Left lobe of liver (tissue), 2 donors: Measurements from ENCODE around the gene TMED10. TPM values are rescaled to one million over a fixed set of nuclear protein-coding genes. Genes with fewer than 3 reads are reported as not detected.

Experiments
- ATAC-seq: fragments of 200-7000 bp; cut with Tn5 transposase; one replicate; pipeline ENCODE4 v1.9.1; 2020; ENCODE audit warnings: mild to moderate bottlenecking, moderate library complexity
- DNase-seq: peaks from one replicate; pipeline ENCODE4 v3.0.0-alpha.2; 2020; ENCODE audit warnings: low spot score
- total RNA-seq: library from RNA; stranded (reverse); gene quantifications from one replicate; pipeline ENCODE4 v1.2.1, GENCODE V29; 2021
- donor health status: DM: no; HTN: no; CAD: no; lungs with moderate emphysema.
- donor health status: DM: no; HTN: yes; CAD: no.

Gene TMED10
- total RNA-seq, 1 donor from 2014 or later, result 275 TPM

GRCh38 chr14:75092698-75093097, 83.7 kb downstream of the TMED10 start:
- DNase-seq (no peak), ATAC-seq (no peak)

DNA sequence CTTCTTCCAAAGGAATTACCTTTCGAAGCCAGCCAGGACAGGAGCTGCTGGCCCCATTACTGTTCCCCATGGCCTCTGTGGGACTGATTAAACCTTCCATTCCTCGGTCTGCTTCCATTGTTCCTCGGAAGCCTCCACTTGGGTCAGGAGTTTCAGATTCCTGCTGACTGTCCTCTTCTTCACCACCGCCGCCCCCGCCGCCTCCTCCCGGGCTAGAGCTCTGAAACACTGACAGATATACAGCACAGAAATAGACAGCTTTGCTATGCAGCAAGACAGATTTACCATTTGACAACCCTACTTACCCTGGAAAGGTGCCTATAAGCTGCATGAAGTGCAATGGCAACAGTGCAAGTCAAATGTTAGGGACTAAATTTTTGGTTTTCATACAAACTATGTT, 85.2 kb downstream of the TMED10 start:
- ATAC-seq (no peak), DNase-seq (no peak)

GRCh38 chr14:75090353-75090752, 86.1 kb downstream of the TMED10 start:
- no peak for ATAC-seq
- DNase-seq, result no peak

GRCh38 chr14:75088566-75089373, 87.6 kb downstream of the TMED10 start:
- DNase-seq, result no peak

DNA sequence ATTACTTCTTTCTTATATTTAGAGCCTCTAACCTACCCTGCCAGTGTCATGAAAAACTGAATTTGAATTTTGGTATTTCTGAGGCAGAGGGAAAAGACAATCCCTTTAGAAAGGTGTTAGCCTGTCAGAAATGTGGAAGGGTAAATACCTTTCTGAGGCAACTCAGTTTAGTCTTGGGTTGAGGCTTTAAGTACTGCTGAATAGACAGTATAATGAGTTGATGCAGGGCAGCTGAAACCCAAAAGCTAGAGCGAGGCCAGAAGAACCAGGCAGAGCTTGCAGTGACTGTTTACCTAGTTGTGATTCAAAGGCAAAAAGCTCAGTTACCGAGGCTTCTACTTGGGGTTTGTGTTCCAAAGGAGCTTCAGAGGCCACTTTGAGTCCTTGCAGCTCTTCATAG, 88.3 kb downstream of the TMED10 start:
- DNase-seq (no peak), ATAC-seq (no peak)

More at GRCh38 chr14:75088566-75089373, 87.6 kb downstream of the TMED10 start:
- ATAC-seq, result peak; percentile 90

- DNase-seq, result no peak
These were observed 91.9 kb downstream of the TMED10 start for GRCh38 chr14:75084513-75084912.

GRCh38 chr14:75083271-75083670, 93.1 kb downstream of the TMED10 start:
- DNase-seq (no peak), ATAC-seq (no peak)

More at GRCh38 chr14:75084513-75084912, 91.9 kb downstream of the TMED10 start:
- peak; percentile 73 for ATAC-seq

DNA sequence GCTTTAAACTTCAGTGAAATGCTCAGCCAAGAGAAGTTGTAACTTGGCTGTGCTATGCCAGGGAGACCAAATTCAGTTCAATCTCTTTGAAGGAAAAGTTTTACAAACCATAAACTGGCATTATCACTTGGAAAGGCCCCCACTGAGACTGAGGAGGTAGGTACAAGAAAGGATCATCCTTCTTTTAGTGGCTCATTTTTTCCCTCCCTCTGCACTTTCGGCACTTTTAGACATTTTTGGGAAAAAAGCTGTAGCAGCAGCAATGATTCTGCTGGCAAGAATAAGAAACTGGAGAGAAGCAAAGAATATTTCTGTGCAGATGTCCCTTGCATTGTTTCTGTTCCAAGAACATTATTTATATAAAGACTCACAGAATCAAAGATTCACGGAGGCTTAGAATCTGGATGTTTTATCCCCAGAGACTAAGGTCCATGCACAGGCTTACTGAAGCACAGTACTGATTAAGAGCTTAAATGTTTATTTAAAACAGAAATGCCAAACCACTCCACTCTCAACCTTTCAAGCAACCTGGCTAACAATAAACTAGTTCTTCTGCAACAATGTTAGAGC, 94.7 kb downstream of the TMED10 start:
- ATAC-seq, result no peak

More for the DNA sequence above, 94.7 kb downstream of the TMED10 start:
- DNase-seq, result no peak

Other genes starting within 250 kb of the TMED10 start
- 2.8 TPM for gene PGF, start 221.0 kb downstream of the TMED10 start, total RNA-seq
- gene EIF2B2, start 173.7 kb downstream of the TMED10 start, total RNA-seq, result 15.8 TPM
- 10.4 TPM for gene MLH3, start 125.1 kb downstream of the TMED10 start, total RNA-seq
- gene ACYP1, start 112.6 kb downstream of the TMED10 start, total RNA-seq, result 3.2 TPM
- 2.0 TPM for gene ZC2HC1C, start 107.0 kb downstream of the TMED10 start, total RNA-seq
- 50.1 TPM for gene NEK9, start 49.6 kb downstream of the TMED10 start, total RNA-seq
- 13.1 TPM for gene FOS, start 102.2 kb upstream of the TMED10 start, total RNA-seq